HAP-1 (cell line): ENCODE data around the gene POLR2E.

Source experiments
- DNase-seq, 2 experiments: peaks; one replicate each; pipeline ENCODE4 v3.0.0-alpha.2; 2016 to 2020; ENCODE audit warnings: low spot score in 2 of 2
- H3K27me3 ChIP-seq: fragments of 250-450 bp; sonication (Bioruptor Pico); 2 replicates; pipeline ENCODE4 v1.5.1; 2020; ENCODE audit warnings: low read depth, mild to moderate bottlenecking, moderate library complexity
- H3K36me3 ChIP-seq: fragments of 250-450 bp; sonication (Bioruptor Pico); replicated peaks from 2 replicates; pipeline ENCODE4 v1.5.1; 2020; ENCODE audit warnings: mild to moderate bottlenecking
- H3K4me1 ChIP-seq: fragments of 250-450 bp; sonication (Bioruptor Pico); 2 replicates; pipeline ENCODE4 v1.5.1; 2020; ENCODE audit warnings: mild to moderate bottlenecking
- H3K4me3 ChIP-seq: fragments of 250-450 bp; sonication (Bioruptor Pico); 2 replicates; pipeline ENCODE4 v1.5.1; 2020; ENCODE audit warnings: mild to moderate bottlenecking, moderate library complexity
- H3K9me3 ChIP-seq: fragments of 250-450 bp; sonication (Bioruptor Pico); 2 replicates; pipeline ENCODE4 v1.5.1; 2020; ENCODE audit warnings: mild to moderate bottlenecking, moderate library complexity
- in situ Hi-C: fragments of 300-500 bp; cut with MboI; formaldehyde crosslinking; loops from 3 replicates; pipeline ENCODE4 v1.14.3; 2020; ENCODE audit warnings: low sequenced_read_pairs, inconsistent platforms, mixed read lengths

POLR2E gene

GRCh38 chr19:1068009-1069001 lies 26.9 kb downstream of the POLR2E start:
- Histone ChIP-seq H3K36me3 (no peaks in the 10 kb centered on the region), H3K4me3 (peak overlapping the region; percentile 41)
- in situ Hi-C loops = no loop called here

GRCh38 chr19:1067341-1067957 lies 27.7 kb downstream of the POLR2E start:
- Histone ChIP-seq H3K27me3 (no peaks in the 10 kb centered on the region), H3K4me3 (peak overlapping the region; percentile 41)
- DNase-seq = no peak

More at GRCh38 chr19:1068009-1069001, 26.9 kb downstream of the POLR2E start:
- no peak for DNase-seq
- peaks cover 12% of the 10 kb centered on the region for H3K4me1 ChIP-seq
- no peaks in the 10 kb centered on the region for H3K9me3 ChIP-seq
- H3K27me3 ChIP-seq = no peaks in the 10 kb centered on the region

GRCh38 chr19:1066748-1067340 lies 28.3 kb downstream of the POLR2E start, which contains the start of gene ARHGAP45:
Gene ARHGAP45, plus strand, starts transcription at chr19:1067167. Its CDS starts 239 bp downstream, at chr19:1067406.
- H3K27me3 ChIP-seq = no peaks in the 10 kb centered on the region
- no peaks in the 10 kb centered on the region for H3K36me3 ChIP-seq
- H3K9me3 ChIP-seq = no peaks in the 10 kb centered on the region
- peak within 1 kb of the TSS; percentile 41 for H3K4me3 ChIP-seq
- in situ Hi-C loops = no loop called here
- H3K4me1 ChIP-seq = peaks cover 12% of the 10 kb centered on the region
- DNase-seq = peak; percentile 32 to 77

More at GRCh38 chr19:1067341-1067957, 27.7 kb downstream of the POLR2E start:
- in situ Hi-C loops = no loop called here
- Histone ChIP-seq H3K4me1 (peaks cover 12% of the 10 kb centered on the region), H3K9me3 (no peaks in the 10 kb centered on the region), H3K36me3 (no peaks in the 10 kb centered on the region)

- peaks cover 12% of the 10 kb centered on the region for H3K4me1 ChIP-seq
- H3K9me3 ChIP-seq = no peaks in the 10 kb centered on the region
- H3K4me3 ChIP-seq = peak overlapping the region; percentile 41
- H3K27me3 ChIP-seq = no peaks in the 10 kb centered on the region
- no peak for DNase-seq
- in situ Hi-C loops = no loop called here
- H3K36me3 ChIP-seq = no peaks in the 10 kb centered on the region
Measured at GRCh38 chr19:1066251-1066747, 28.9 kb downstream of the POLR2E start.

- no peak for DNase-seq
- in situ Hi-C loops = no loop called here
- peaks cover 12% of the 10 kb centered on the region for H3K4me1 ChIP-seq
- no peaks in the 10 kb centered on the region for H3K27me3 ChIP-seq
- H3K9me3 ChIP-seq = no peaks in the 10 kb centered on the region
- H3K36me3 ChIP-seq = no peaks in the 10 kb centered on the region
- H3K4me3 ChIP-seq = no peak overlapping the region
Measured at GRCh38 chr19:1065606-1066109, 29.5 kb downstream of the POLR2E start.

- in situ Hi-C loops = no loop called here
- no peaks in the 10 kb centered on the region for H3K36me3 ChIP-seq
- DNase-seq = peak; percentile 59 to 80
- no peaks in the 10 kb centered on the region for H3K27me3 ChIP-seq
- peaks cover 12% of the 10 kb centered on the region for H3K4me1 ChIP-seq
- no peaks in the 10 kb centered on the region for H3K9me3 ChIP-seq
- H3K4me3 ChIP-seq = no peak overlapping the region
Measured at GRCh38 chr19:1064661-1065605, 30.2 kb downstream of the POLR2E start.

- Histone ChIP-seq H3K36me3 (no peaks in the 10 kb centered on the region), H3K9me3 (no peaks in the 10 kb centered on the region), H3K27me3 (no peaks in the 10 kb centered on the region), H3K4me1 (peaks cover 12% of the 10 kb centered on the region), H3K4me3 (no peak overlapping the region)
- in situ Hi-C loops = no loop called here
- DNase-seq = peak in 1 of 2 experiments; percentile 47
Measured at GRCh38 chr19:1063909-1064660, 31.1 kb downstream of the POLR2E start.

- Histone ChIP-seq H3K36me3 (no peaks in the 10 kb centered on the region), H3K4me1 (peaks cover 12% of the 10 kb centered on the region), H3K9me3 (no peaks in the 10 kb centered on the region), H3K27me3 (no peaks in the 10 kb centered on the region), H3K4me3 (no peak overlapping the region)
- in situ Hi-C loops = no loop called here
- peak in 1 of 2 experiments; percentile 78 for DNase-seq
Measured at GRCh38 chr19:1063030-1063908, 31.9 kb downstream of the POLR2E start.

GRCh38 chr19:1062387-1063029 lies 32.7 kb downstream of the POLR2E start:
- peak in 1 of 2 experiments; percentile 70 for DNase-seq
- in situ Hi-C loops = no loop called here
- H3K9me3 ChIP-seq = no peaks in the 10 kb centered on the region
- H3K27me3 ChIP-seq = no peaks in the 10 kb centered on the region
- no peak overlapping the region for H3K4me3 ChIP-seq
- H3K36me3 ChIP-seq = no peaks in the 10 kb centered on the region
- H3K4me1 ChIP-seq = peaks cover 12% of the 10 kb centered on the region

- no peak for DNase-seq
- in situ Hi-C loops = no loop called here
- Histone ChIP-seq H3K4me3 (no peak overlapping the region), H3K4me1 (peaks cover 12% of the 10 kb centered on the region), H3K9me3 (no peaks in the 10 kb centered on the region), H3K36me3 (no peaks in the 10 kb centered on the region), H3K27me3 (no peaks in the 10 kb centered on the region)
Measured at GRCh38 chr19:1061987-1062386, 33.2 kb downstream of the POLR2E start.

GRCh38 chr19:1060689-1061088 lies 34.5 kb downstream of the POLR2E start:
- no peaks in the 10 kb centered on the region for H3K9me3 ChIP-seq

More at GRCh38 chr19:1060689-1061088, 34.5 kb downstream of the POLR2E start:
- in situ Hi-C loops = no loop called here
- Histone ChIP-seq H3K27me3 (no peaks in the 10 kb centered on the region), H3K36me3 (no peaks in the 10 kb centered on the region), H3K4me3 (no peak overlapping the region), H3K4me1 (peaks cover 9% of the 10 kb centered on the region)
- DNase-seq = no peak
